C4-2B (cell line): ENCODE measurements around the gene TYROBP.
"Not testable (repeated sequence)": the region's sequence is repeated elsewhere in the genome, so short reads cannot be mapped to it uniquely, and the experiment has no call there.

Source experiments
- ZFX ChIP-seq: fragments of 450-650 bp; IDR thresholded peaks from 2 replicates; pipeline ENCODE4 v1.6.1; 2017
- TF ChIP-seq, protein P1 (sequence below): fragments of 450-650 bp; conservative IDR thresholded peaks from 2 replicates; pipeline ENCODE4 v1.5.1; 2017; ENCODE audit warnings: mild to moderate bottlenecking

DNA sequence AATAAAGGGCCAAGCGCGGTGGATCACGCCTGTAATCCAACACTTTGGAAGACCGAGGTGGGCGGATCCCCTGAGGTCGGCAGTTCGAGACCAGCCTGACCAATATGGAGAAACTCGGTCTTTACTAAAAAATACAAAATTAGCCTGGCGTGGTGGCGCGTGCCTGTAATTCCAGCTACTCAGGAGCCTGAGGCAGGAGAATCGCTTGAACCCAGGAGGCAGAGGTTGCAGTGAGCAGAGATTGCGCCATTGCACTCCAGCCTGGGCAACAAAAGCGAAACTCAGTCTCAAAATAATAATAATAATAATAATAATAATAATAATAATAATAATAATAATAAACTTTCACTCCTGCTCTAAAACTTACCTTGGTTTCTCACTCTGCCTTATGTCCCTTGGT, 2.3 kb upstream of the TYROBP start:
- TF ChIP-seq, protein P1, sequence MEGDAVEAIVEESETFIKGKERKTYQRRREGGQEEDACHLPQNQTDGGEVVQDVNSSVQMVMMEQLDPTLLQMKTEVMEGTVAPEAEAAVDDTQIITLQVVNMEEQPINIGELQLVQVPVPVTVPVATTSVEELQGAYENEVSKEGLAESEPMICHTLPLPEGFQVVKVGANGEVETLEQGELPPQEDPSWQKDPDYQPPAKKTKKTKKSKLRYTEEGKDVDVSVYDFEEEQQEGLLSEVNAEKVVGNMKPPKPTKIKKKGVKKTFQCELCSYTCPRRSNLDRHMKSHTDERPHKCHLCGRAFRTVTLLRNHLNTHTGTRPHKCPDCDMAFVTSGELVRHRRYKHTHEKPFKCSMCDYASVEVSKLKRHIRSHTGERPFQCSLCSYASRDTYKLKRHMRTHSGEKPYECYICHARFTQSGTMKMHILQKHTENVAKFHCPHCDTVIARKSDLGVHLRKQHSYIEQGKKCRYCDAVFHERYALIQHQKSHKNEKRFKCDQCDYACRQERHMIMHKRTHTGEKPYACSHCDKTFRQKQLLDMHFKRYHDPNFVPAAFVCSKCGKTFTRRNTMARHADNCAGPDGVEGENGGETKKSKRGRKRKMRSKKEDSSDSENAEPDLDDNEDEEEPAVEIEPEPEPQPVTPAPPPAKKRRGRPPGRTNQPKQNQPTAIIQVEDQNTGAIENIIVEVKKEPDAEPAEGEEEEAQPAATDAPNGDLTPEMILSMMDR, result not testable (repeated sequence)
- not testable (repeated sequence) for TF ChIP-seq ZFX
